ENCODE measurements around the gene RHOT2.

The RHOT2 gene

DNA sequence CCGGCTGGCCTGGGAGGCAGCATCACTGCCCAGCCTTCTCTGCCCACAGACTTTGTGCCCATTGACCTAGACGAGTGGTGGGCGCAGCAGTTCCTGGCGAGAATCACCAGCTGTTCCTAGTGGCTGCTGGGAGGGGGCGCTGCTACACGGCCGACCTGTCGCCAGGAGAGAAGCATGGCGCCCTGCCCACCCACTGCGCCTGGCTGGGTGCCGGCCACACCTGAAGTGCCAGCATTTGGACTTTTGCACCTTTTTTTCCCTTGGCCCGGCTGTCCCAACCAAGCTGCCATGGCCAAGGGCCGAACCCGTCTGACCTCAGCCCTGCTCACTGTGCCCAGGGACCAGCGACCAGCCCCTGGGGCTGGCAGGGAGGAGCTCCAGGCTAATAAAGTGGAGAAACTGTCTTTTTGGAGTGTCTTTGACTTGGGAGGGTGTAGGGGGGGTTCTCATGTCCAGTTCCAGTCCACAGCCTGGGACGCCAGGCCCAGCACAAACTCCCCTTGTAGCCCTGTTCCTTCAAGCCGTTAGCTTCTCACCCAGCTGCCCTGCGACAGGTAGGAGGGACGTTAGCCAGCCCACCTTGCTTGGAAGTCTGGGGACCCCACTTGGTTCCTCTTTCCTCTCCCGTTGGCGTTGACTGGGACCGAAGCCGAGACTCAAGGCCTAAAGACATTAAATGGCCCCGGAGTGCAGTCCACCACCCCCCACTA, 19.7 kb upstream of the RHOT2 start:
- peak; percentile 26 to 40 for DNase-seq

DNA sequence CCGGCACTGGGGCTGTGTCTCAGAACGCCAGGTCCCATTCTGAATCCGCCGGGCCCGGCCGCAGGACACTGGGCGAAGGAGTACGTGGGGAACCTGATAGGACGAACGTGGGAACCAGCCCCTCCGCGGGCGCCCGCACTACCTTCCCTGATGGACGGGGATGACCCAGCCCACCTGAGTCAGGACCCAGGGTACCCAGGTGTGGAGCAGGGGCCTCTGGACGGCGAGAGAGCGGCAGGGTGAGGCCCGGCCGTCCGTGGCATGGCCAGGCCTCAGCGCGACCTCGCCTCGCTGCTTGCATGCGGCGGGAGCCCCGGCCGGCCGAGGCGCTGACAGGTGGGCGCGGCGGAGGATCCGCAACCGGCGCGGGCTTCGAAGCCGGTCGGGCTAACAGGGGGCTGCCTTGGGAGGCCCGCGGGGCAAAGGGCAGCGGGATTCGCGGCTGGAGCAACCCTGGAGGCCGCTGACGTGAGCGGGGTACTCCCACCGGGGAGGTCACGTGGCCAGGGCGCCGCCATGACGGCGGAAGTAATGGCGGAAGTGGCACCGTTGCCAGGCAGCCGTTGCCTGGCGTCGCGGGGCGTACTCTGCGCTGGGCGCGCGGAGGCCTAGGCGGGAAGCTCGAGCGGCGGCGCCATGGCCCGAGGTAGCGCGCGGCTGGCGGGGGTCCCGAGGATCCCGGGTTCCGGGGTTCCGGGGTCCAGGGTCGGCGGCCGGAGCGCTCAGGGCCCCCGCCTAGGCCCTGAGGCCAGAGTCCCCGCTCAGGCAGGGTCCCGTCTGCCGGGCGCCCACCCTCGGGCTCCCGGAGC, 18.9 kb upstream of the RHOT2 start, which contains the start of gene WDR90:
Gene WDR90, plus strand, starts transcription at position 585 of the 809 bp plus-strand sequence. Its CDS starts 52 bp downstream, at position 637.
- DNase-seq, result peak; percentile 89 to 90

GRCh38 chr16:649631-650030, 18.3 kb upstream of the RHOT2 start:
- no peak for DNase-seq

DNA sequence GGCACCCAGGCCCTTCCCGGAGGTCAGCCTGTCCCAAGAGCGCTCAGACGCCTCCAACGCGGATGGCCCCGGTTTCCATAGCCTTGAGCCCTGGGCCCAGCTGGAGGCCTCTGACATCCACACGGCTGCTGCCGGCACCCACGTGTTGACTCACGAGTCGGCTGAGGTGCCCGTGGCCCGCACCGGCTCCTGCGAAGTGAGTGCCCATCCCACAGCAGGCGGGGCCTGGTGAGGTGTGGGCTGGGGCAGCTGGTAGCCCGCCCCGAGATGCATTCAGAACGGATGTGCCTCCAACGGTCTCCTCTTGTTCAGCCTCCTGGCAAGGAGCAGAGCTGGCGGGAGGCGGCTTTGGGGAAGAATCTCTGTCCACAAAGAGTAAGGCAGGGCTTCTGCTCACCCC, 16.1 kb upstream of the RHOT2 start:
- no peak for DNase-seq

- no peak for DNase-seq
Observed at GRCh38 chr16:652454-653305, 15.3 kb upstream of the RHOT2 start.

GRCh38 chr16:654034-654433, 13.9 kb upstream of the RHOT2 start:
- DNase-seq, result no peak

- DNase-seq, result no peak
Observed at GRCh38 chr16:657487-657886, 10.4 kb upstream of the RHOT2 start.

DNA sequence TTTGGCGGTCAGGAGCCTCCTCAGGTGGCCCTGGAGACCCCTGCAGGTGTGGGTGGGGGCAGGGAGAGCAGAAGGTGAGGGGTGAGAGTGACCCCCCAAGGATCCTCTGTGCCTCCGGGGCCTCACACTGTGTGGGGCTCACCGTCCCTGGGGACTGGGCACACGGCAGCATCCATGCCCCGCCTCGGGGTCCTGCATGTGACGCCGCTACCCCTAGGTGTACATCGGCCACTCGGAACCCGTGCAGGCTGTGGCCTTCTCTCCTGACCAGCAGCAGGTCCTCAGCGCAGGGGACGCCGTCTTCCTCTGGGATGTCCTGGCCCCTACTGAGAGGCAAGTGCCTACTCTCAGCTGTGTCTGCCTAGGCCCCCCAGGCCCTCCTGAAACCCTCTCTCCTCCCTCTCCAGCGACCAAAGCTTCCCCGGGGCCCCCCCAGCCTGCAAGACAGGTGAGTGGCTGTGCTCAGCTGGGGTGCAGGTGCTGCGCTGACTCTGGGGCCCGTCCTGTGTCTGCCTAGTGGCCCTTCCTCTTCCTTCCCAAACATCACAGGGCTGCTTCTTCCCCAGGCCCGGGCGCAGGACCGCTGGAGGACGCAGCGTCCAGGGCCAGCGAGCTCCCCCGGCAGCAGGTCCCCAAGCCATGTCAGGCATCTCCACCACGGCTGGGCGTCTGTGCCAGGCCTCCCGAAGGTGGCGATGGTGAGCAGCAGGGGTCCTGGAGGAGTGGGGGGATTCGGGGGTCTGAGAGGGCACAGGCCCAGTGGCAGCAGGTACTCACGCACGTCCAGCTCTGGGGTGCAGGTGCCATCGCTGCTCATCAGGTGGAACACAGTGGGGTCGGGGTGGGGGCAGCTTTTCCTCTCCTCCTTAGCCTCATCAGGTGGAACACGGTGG, 9.0 kb upstream of the RHOT2 start:
- DNase-seq, result no peak

- no peak for DNase-seq
Observed at GRCh38 chr16:659618-660017, 8.3 kb upstream of the RHOT2 start.

GRCh38 chr16:660132-660458, 7.8 kb upstream of the RHOT2 start:
- DNase-seq, result no peak

DNA sequence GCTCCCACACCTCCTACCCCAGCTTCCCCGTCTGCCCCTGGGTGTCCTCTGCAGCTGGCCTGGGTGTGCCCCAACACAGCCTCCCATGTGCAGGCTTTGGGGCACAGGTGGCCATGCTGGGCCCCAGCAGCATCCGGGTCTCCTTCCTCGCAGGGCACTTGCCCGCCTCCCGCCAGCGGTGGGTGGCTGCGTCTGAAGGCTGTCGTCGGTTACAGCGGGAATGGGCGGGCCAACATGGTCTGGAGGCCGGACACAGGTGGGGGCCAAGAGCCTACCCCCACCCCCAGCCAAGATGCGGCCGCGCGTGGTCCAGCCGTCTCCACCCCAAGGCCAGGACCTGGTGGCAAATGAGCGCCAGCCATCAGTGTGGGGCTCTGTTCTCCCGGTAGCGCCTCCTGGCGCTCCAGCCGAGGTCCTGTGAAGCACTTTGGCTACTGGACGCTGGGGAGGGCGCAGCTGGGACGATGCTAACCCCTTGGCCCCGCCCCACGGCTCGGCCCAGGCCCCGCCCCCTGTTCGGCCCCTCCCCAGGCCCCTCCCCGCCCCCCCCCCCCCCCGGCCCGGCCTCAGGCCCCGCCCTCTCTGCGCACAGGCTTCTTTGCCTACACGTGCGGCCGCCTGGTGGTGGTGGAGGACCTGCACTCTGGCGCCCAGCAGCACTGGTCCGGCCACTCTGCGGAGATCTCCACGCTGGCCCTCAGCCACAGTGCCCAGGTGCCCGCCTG, 7.3 kb upstream of the RHOT2 start:
- peak; percentile 65 to 77 for DNase-seq

GRCh38 chr16:661184-661821, 6.6 kb upstream of the RHOT2 start:
- no peak for DNase-seq

- no peak for DNase-seq
Observed at GRCh38 chr16:662095-662494, 5.8 kb upstream of the RHOT2 start.

DNA sequence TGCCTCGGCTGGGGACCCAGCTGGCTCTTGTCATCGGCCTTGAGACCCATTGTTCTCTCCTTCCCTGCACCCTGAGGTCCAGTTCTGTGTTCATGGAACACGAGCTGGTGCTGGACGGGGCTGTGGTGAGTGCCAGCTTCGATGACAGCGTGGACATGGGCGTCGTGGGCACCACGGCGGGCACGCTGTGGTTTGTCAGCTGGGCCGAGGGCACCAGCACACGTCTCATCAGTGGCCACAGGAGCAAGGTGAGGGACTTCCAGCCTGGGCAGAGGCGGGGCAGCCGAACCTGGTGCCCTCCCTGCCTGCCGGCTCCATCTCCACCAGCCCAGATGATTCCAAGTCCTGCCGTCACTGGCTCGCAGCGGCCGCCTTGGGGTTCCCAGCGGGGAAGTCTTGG, 5.3 kb upstream of the RHOT2 start:
- DNase-seq, result no peak

DNA sequence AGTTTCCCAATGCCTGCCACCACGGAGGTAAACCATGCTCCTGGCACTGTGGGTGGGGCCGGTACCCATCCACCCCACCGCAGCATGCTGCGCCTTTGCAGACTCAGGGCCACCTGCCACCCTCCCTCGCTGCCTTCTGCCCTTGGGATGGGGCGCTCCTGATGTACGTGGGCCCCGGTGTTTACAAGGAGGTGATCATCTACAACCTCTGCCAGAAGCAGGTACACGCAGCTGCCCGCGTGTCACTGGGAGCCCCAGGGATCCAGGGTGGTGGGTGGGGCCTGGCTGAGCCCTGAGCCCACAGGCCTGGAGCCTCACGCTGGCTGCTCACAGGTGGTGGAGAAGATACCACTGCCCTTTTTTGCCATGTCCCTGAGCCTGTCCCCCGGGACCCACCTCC, 1.4 kb upstream of the RHOT2 start:
- DNase-seq, result no peak

DNA sequence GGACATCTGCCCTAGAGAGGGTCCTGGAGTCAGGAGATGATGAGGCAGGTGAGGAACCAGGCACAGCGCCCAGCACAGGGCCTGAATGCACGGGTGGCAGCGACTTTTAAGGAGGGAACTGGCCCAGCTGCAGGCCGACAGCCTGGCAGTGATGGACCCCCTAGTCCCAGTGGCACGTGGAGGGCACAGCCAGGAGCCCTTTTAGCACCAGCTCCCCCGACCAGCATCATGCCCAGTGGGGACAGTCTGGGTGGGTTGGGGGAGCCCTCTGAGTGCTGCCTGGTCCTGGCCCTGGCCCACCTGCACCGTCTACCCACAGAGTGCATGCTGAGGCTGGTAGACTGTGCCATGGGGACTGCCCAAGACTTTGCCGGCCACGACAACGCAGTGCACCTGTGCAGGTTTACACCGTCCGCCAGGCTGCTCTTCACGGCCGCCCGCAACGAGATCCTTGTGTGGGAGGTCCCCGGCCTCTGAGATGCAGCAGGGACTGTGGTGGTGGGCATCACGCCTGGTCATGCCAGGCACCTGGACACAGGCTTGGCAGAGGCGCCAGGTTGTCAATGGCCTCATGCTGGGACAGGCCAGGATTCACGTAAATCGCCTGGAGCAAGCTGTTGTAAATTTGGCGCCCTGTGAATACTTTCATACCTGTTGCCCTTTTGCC, 686 bp upstream of the RHOT2 start:
- DNase-seq, result no peak

DNA sequence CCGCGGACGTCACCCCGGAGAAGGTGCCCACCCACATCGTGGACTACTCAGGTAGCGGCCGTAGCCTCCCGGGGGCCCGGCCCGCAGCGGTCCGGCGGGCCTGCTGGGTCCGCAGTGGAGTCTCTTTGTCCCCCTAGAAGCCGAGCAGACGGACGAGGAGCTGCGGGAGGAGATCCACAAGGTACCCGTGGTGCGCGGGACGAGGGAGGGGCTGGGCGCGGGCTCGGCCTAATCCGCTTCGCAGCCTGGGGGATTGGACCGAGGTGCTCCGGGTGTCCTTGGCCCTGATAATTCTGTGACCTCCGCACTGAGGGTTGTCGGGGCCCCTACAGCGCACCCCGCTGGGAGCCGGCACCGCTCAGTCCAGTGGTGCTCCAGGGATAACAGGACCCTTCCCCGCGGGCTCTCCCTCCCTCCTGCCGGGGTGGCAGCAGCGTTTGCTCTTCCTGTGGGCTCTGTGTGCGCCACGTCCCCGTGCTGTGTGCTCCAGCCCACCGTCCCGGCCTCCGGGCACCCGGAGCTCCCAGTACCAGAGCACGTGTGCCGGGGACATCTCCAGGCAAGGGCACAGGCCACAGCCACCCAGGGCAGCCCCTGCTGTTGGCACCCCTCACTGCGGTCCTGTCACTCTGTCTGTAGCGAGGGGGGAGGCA, 713 bp downstream of the RHOT2 start:
- DNase-seq, result no peak

GRCh38 chr16:669666-670065, 1.7 kb downstream of the RHOT2 start:
- no peak for DNase-seq

GRCh38 chr16:670485-671352, 2.8 kb downstream of the RHOT2 start:
- DNase-seq, result no peak

Measured in CD4-positive, alpha-beta T cell treated with Interleukin-1 beta for 1 hour (primary cell).